Uterus (tissue), 2 donors: ENCODE data around the gene DNAH17.

Experiments
- CTCF ChIP-seq, 4 experiments: fragments of 200-600 bp in 2 of 4; fragments of 450-650 bp in 2 of 4; sonication (generic) in 2 of 4; IDR thresholded peaks; one replicate each; pipeline ENCODE4 v1.5.1; 2016 to 2019; ENCODE audit warnings: antibody characterized with exemption in 4 of 4, mild to moderate bottlenecking in 2 of 4, moderate library complexity in 1 of 4
- POLR2A ChIP-seq, 2 donors: fragments of 450-650 bp; IDR thresholded peaks; one replicate each; pipeline ENCODE4 v1.6.1; 2016; ENCODE audit warnings: antibody characterized with exemption in 2 of 2, mild to moderate bottlenecking in 1 of 2, moderate library complexity in 1 of 2

- TF ChIP-seq CTCF (IDR thresholded peaks at IDR 0.05): no peak
- TF ChIP-seq POLR2A (IDR thresholded peaks at IDR 0.05): no peak
Measured at GRCh38 chr17:78422872-78423588, 154.2 kb downstream of the DNAH17 start.
